ENCODE results near the gene DNAH14. TPM values are rescaled to one million over a fixed set of nuclear protein-coding genes. Genes with fewer than 3 reads are reported as not detected.
"Not testable (repeated sequence)": the region's sequence is repeated elsewhere in the genome, so short reads cannot be mapped to it uniquely, and the experiment has no call there.

The DNAH14 gene
- total RNA-seq, 1 donor from 2014 or later = 3.0 TPM

DNA sequence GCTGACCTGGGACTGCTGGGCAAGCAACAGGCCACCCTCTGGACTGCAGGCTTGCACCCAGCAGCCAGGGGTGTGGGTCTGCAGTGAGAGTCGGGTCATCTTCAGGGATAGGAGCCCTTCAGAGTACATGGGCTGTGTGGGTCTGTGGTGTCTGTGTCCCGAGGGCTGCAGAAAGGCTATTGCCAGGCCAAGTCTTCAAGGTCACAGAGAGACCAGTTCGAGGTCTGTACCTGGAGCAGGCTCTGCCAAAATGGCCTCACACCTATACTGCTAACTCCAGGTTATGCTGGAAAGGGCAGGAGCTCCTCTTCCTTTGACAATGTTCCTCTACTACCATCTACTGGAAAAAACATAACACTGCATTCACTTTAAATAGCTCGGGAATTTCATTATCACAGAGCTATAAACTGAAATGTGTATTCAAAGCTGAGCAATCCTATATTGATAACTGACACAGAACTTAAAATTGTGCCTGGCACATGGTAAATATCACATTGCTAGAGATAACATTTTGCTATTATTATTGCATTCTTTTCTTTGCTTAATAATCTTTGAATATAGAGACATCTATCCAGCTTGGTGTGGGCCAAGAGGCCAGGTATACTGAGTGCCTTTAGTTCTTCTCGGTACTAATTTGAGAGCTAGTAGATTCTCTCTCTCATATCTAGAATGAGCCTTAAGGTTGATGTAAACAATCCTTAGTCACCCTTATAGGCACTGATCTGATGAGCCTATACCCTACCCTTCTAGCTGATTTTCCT lies 6.9 kb upstream of the DNAH14 start:
- DNase-seq = no peak
- Histone ChIP-seq H3K36me3 (no peaks in the 10 kb centered on the region), H3K4me1 (no peaks in the 10 kb centered on the region), H3K27ac (replicated peaks) (no peak overlapping the region), H3K27me3 (ENCODE audit: low read depth) (no peaks in the 10 kb centered on the region), H3K9me3 (replicated peaks) (peaks cover 2% of the 10 kb centered on the region), H3K4me3 (no peak overlapping the region)
- intact Hi-C loops (cut with micrococcal nuclease) = no loop called here
- TF ChIP-seq, protein P1, sequence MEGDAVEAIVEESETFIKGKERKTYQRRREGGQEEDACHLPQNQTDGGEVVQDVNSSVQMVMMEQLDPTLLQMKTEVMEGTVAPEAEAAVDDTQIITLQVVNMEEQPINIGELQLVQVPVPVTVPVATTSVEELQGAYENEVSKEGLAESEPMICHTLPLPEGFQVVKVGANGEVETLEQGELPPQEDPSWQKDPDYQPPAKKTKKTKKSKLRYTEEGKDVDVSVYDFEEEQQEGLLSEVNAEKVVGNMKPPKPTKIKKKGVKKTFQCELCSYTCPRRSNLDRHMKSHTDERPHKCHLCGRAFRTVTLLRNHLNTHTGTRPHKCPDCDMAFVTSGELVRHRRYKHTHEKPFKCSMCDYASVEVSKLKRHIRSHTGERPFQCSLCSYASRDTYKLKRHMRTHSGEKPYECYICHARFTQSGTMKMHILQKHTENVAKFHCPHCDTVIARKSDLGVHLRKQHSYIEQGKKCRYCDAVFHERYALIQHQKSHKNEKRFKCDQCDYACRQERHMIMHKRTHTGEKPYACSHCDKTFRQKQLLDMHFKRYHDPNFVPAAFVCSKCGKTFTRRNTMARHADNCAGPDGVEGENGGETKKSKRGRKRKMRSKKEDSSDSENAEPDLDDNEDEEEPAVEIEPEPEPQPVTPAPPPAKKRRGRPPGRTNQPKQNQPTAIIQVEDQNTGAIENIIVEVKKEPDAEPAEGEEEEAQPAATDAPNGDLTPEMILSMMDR (IDR thresholded peaks at IDR 0.05; ENCODE audit: borderline replicate concordance) = peak; percentile 76

DNA sequence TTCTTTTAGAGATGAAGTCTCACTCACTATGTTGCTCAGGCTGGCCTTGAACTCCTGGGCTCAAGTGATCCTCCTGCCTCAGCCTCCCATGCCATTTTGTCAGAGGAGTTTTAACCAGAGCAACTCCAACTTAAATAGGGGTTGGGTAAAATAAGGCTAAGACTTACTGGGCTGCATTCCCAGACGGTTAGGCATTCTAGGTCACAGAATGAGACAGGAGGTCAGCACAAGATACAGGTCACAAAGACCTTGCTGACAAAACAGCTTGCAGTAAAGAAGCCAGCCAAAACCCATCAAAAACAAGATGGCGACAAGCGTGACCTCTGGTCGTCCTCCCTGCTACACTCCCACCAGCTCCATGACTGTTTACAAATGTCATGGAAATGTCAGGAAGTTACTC lies 5.7 kb upstream of the DNAH14 start:
- DNase-seq = no peak
- intact Hi-C loops (cut with micrococcal nuclease) = no loop called here
- no peak overlapping the region for H3K4me3 ChIP-seq
- no peaks in the 10 kb centered on the region for H3K27me3 ChIP-seq (ENCODE audit: low read depth)
- no peak overlapping the region for H3K27ac ChIP-seq (replicated peaks)
- H3K9me3 ChIP-seq (replicated peaks) = peaks cover 5% of the 10 kb centered on the region
- TF ChIP-seq, protein P1 (IDR thresholded peaks at IDR 0.05; ENCODE audit: borderline replicate concordance) = no peak
- H3K36me3 ChIP-seq = no peaks in the 10 kb centered on the region
- H3K4me1 ChIP-seq = no peaks in the 10 kb centered on the region

GRCh38 chr1:224927631-224928030 lies 1.8 kb upstream of the DNAH14 start:
- H3K4me3 ChIP-seq; H3K27ac ChIP-seq (replicated peaks); DNase-seq; intact Hi-C loops (cut with micrococcal nuclease); H3K36me3 ChIP-seq; H3K4me1 ChIP-seq: not testable (repeated sequence)
- H3K27me3 ChIP-seq (ENCODE audit: low read depth) = peaks cover 31% of the 10 kb centered on the region
- peaks cover 16% of the 10 kb centered on the region for H3K9me3 ChIP-seq (replicated peaks)

DNA sequence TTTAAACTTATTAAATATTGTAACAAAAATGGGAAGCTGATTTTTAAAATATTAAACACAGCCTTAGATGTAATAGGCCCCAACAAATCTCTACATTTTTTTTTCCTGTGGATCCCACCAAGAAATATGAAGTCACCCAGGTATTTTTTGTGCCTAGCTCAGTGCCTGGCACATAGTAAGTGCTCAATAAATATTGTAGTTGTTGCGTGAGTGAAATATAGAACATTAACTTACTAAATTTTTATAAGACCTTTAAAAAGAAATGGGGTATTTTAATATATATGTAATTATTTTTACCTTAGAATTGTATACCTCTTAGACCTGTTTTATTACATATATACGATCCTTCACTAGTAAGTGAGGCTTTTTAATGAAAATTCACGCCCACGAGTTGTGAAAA lies 569 bp upstream of the DNAH14 start:
- TF ChIP-seq, protein P1 (IDR thresholded peaks at IDR 0.05; ENCODE audit: borderline replicate concordance) = no peak
- H3K4me1 ChIP-seq = peaks cover 10% of the 10 kb centered on the region
- DNase-seq = no peak
- peak overlapping the region; percentile 67 for H3K4me3 ChIP-seq
- peaks cover 28% of the 10 kb centered on the region for H3K9me3 ChIP-seq (replicated peaks)
- peaks cover 31% of the 10 kb centered on the region for H3K27me3 ChIP-seq (ENCODE audit: low read depth)
- H3K36me3 ChIP-seq = no peaks in the 10 kb centered on the region
- H3K27ac ChIP-seq (replicated peaks) = no peak overlapping the region
- intact Hi-C loops (cut with micrococcal nuclease) = no loop called here

DNA sequence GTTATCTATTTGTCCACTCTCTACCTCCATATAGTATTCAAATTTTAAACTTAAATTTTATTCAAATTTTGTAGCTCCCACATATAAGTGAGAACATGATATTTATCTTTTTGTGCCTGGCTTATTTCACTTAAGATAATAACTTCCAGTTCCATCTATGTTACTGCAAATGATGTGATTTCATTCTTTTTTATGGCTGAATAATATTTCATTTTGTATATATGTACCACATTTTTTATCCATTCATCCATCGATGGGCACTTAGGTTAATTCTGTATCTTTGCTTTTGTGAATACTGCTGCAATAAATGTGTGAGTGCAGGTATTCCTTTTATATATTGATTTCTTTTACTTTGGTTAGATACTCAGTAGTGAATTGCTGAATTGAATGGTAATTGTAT lies 2.1 kb downstream of the DNAH14 start:
- H3K4me3 ChIP-seq = no peak overlapping the region
- H3K27me3 ChIP-seq (ENCODE audit: low read depth) = peaks cover 31% of the 10 kb centered on the region
- TF ChIP-seq, protein P1 (IDR thresholded peaks at IDR 0.05; ENCODE audit: borderline replicate concordance) = no peak
- no peaks in the 10 kb centered on the region for H3K36me3 ChIP-seq
- no peak for DNase-seq
- peaks cover 10% of the 10 kb centered on the region for H3K4me1 ChIP-seq
- H3K27ac ChIP-seq (replicated peaks) = no peak overlapping the region
- H3K9me3 ChIP-seq (replicated peaks) = peaks cover 54% of the 10 kb centered on the region
- intact Hi-C loops (cut with micrococcal nuclease) = no loop called here

DNA sequence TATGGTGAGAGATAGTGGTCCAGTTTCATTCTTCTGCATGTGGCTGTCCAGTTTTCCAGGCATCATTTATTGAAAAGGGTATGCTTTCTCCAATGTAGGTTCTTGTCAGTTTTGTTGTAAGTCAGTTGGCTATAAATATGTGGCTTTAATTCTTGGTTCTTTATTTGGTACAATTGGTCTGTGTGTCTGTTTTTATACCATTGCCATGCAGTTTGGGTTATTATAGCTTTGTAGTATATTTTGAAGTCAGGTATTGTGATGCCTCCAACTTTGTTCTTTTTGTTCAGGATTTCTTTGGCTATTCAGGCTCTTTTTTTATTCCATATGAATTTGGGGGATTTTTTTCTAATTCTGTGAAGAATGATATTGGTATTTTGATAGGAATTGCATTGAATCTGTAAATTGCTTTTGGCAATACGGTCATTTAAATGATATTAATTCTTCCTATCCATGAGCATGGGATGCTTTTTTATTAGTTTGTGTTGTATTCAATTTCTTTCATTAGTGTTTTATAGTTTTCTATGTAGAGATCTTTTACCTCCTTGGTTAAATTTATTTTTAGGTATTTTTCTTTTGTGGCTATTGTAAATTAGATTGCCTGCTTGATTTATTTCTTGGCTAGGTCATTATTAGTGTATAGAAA lies 3.3 kb downstream of the DNAH14 start:
- Histone ChIP-seq H3K9me3 (replicated peaks) (peaks cover 62% of the 10 kb centered on the region), H3K27ac (replicated peaks) (no peak overlapping the region), H3K36me3 (no peaks in the 10 kb centered on the region), H3K27me3 (ENCODE audit: low read depth) (peaks cover 31% of the 10 kb centered on the region), H3K4me1 (peaks cover 10% of the 10 kb centered on the region), H3K4me3 (no peak overlapping the region)
- intact Hi-C loops (cut with micrococcal nuclease) = no loop called here
- DNase-seq = no peak
- TF ChIP-seq, protein P1 (IDR thresholded peaks at IDR 0.05; ENCODE audit: borderline replicate concordance) = no peak
